Mammary epithelial cell (primary cell): ENCODE data around the gene ERBIN.

Source experiments
- CTCF ChIP-seq, 2 donors: IDR thresholded peaks in 1 of 2; conservative IDR thresholded peaks in 1 of 2; 2 replicates each; pipeline ENCODE4 v1.5.1; 2011 to 2012; ENCODE audit warnings: inconsistent platforms in 2 of 2, low read length in 2 of 2, mild to moderate bottlenecking in 2 of 2, control low read depth in 1 of 2, low read depth in 1 of 2; ENCODE audit not compliant: insufficient read depth in 1 of 2; ENCODE audit errors: extremely low read depth in 1 of 2
- EZH2 ChIP-seq: IDR thresholded peaks from 2 replicates; pipeline ENCODE4 v1.6.1; 2012; ENCODE audit warnings: low read length, inconsistent platforms, borderline replicate concordance

GRCh38 chr5:65948115-65948747 lies 21.9 kb downstream of the ERBIN start:
- TF ChIP-seq EZH2, result no peak
- TF ChIP-seq CTCF (conservative IDR thresholded peaks at IDR 0.05 in 1 of 2, IDR thresholded peaks at IDR 0.05 in 1 of 2; ENCODE audit: extremely low read depth in 1 of 2, insufficient read depth in 1 of 2, low read depth in 1 of 2, low read length in 2 of 2), result no peak
